Gastroesophageal sphincter (tissue), 2 donors: Measurements from ENCODE around the gene GRM8.

ENCODE experiments used
- EP300 ChIP-seq: sonication (generic); formaldehyde crosslinking; IDR thresholded peaks from one replicate; pipeline ENCODE4 v1.6.1; 2017; ENCODE audit warnings: antibody characterized with exemption, mild to moderate bottlenecking
- POLR2A ChIP-seq, 2 donors: fragments of 450-650 bp; IDR thresholded peaks; one replicate each; pipeline ENCODE4 v1.6.1; 2017; ENCODE audit warnings: antibody characterized with exemption in 2 of 2, mild to moderate bottlenecking in 2 of 2, moderate library complexity in 1 of 2

- TF ChIP-seq POLR2A (IDR thresholded peaks at IDR 0.05), result no peak
- TF ChIP-seq EP300, result no peak
Observed at GRCh38 chr7:126524967-126525366, 727.8 kb downstream of the GRM8 start.
